ENCODE data around the gene DCLK1. TPM values are rescaled to one million over a fixed set of nuclear protein-coding genes. Genes with fewer than 3 reads are reported as not detected.
A peak's percentile ranks its signal among the peaks of the same experiment; 100 is the strongest.

The DCLK1 gene
- total RNA-seq, 2 donors from 2014 or later: 18.2 to 30.1 TPM

- no peak for ATAC-seq
- intact Hi-C loops (cut with DNase I): no loop called here
- no peak for DNase-seq
These were observed 165.8 kb downstream of the DCLK1 start for GRCh38 chr13:35965226-35965927.

- DNase-seq (no peak), ATAC-seq (no peak)
- intact Hi-C loops (cut with DNase I): no loop called here
These were observed 166.4 kb downstream of the DCLK1 start for GRCh38 chr13:35964863-35965180.

- DNase-seq: no peak
- ATAC-seq: no peak
- intact Hi-C loops (cut with DNase I): no loop called here
These were observed 166.9 kb downstream of the DCLK1 start for GRCh38 chr13:35964011-35964862.

- intact Hi-C loops (cut with DNase I): no loop called here
These were observed 169.5 kb downstream of the DCLK1 start for GRCh38 chr13:35961461-35962220.

GRCh38 chr13:35961002-35961401, 170.2 kb downstream of the DCLK1 start:
- ATAC-seq: no peak
- intact Hi-C loops (cut with DNase I): no loop called here

More at GRCh38 chr13:35961461-35962220, 169.5 kb downstream of the DCLK1 start:
- ATAC-seq: no peak
- DNase-seq: no peak

GRCh38 chr13:35957996-35958395, 173.2 kb downstream of the DCLK1 start:
- DNase-seq (no peak), ATAC-seq (peak in 1 of 2 donors; percentile 40)
- intact Hi-C loops (cut with DNase I): loop anchor here in 1 of 2 donors (5.0 kb wide), 1 partner anchor 236 kb away; no protein-coding TSS in a partner anchor

More at GRCh38 chr13:35961002-35961401, 170.2 kb downstream of the DCLK1 start:
- no peak for DNase-seq

- intact Hi-C loops (cut with DNase I): loop anchor here in 1 of 2 donors (5.0 kb wide), 1 partner anchor 235 kb away; no protein-coding TSS in a partner anchor
- no peak for DNase-seq
- ATAC-seq: no peak
These were observed 173.9 kb downstream of the DCLK1 start for GRCh38 chr13:35957241-35957731.

GRCh38 chr13:35956074-35956473, 175.1 kb downstream of the DCLK1 start:
- no peak for DNase-seq
- no peak for ATAC-seq
- intact Hi-C loops (cut with DNase I): loop anchor here in 1 of 2 donors (5.0 kb wide), 1 partner anchor 234 kb away; no protein-coding TSS in a partner anchor

GRCh38 chr13:35954207-35954560, 177.0 kb downstream of the DCLK1 start:
- intact Hi-C loops (cut with DNase I): loop anchor here in 1 of 2 donors (5.0 kb wide), 3 partner anchors 77 to 322 kb away; no protein-coding TSS in a partner anchor
- ATAC-seq (no peak), DNase-seq (no peak)

GRCh38 chr13:35953537-35954206, 177.5 kb downstream of the DCLK1 start:
- DNase-seq: peak; percentile 70
- peak; percentile 91 for ATAC-seq
- intact Hi-C loops (cut with DNase I): loop anchor here in 1 of 2 donors (5.0 kb wide), 3 partner anchors 76 to 321 kb away; no protein-coding TSS in a partner anchor

GRCh38 chr13:35947315-35947714, 183.9 kb downstream of the DCLK1 start:
- DNase-seq: no peak
- intact Hi-C loops (cut with DNase I): no loop called here
- no peak for ATAC-seq

GRCh38 chr13:35945368-35945767, 185.8 kb downstream of the DCLK1 start:
- intact Hi-C loops (cut with DNase I): no loop called here
- ATAC-seq: no peak
- no peak for DNase-seq

- DNase-seq (no peak), ATAC-seq (no peak)
- intact Hi-C loops (cut with DNase I): no loop called here
These were observed 189.8 kb downstream of the DCLK1 start for GRCh38 chr13:35941374-35941773.

- DNase-seq (no peak), ATAC-seq (no peak)
- intact Hi-C loops (cut with DNase I): no loop called here
These were observed 190.4 kb downstream of the DCLK1 start for GRCh38 chr13:35940734-35941133.

GRCh38 chr13:35936246-35936978, 194.8 kb downstream of the DCLK1 start:
- ATAC-seq: no peak
- intact Hi-C loops (cut with DNase I): no loop called here
- no peak for DNase-seq

GRCh38 chr13:35930665-35931631, 200.2 kb downstream of the DCLK1 start:
- DNase-seq (no peak), ATAC-seq (no peak)
- intact Hi-C loops (cut with DNase I): no loop called here

- ATAC-seq: peak; percentile 58 to 86
- intact Hi-C loops (cut with DNase I): no loop called here
- peak; percentile 24 for DNase-seq
These were observed 203.6 kb downstream of the DCLK1 start for GRCh38 chr13:35927567-35928021.

All from left cardiac atrium (tissue), 4 donors.